SK-N-SH (cell line): Measurements from ENCODE around the gene NPC2. TPM values are rescaled to one million over a fixed set of nuclear protein-coding genes. Genes with fewer than 3 reads are reported as not detected.

Experiments
- CTCF ChIA-PET: fragments of 300-600, 350-600 bp; formaldehyde crosslinking; extraction: SDS; loops from one replicate; lab custom pipeline; 2021; lab: Yijun Ruan, JAX
- POLR2A ChIA-PET: fragments of 350-600 bp; sonication (Branson Sonifier 250); formaldehyde crosslinking; extraction: SDS; loops from one replicate; lab custom pipeline; 2020; ENCODE audit warnings: antibody characterized with exemption, inconsistent platforms; lab: Yijun Ruan, JAX
- DNase-seq: peaks from one replicate; pipeline ENCODE4 v3.0.0; 2012
- H2AFZ ChIP-seq: fragments of 200-600 bp; sonication (generic); 2 replicates; pipeline ENCODE4 v1.8.1; 2016; ENCODE audit warnings: antibody characterized with exemption, mild to moderate bottlenecking, low read depth
- H3F3A ChIP-seq: fragments of 200-600 bp; sonication (generic); replicated peaks from 2 replicates; pipeline ENCODE3; 2016; ENCODE audit warnings: antibody characterized with exemption, mild to moderate bottlenecking; ENCODE audit not compliant: insufficient read depth
- H3K27ac ChIP-seq, 2 experiments: fragments of 200-500 bp in 1 of 2; fragments of 200-600 bp in 1 of 2; sonication (Bioruptor generic) in 1 of 2; sonication (generic), shearing (Covaris generic) in 1 of 2; 2 replicates each; pipeline versions ENCODE4 v1.5.1 to v1.6.1; 2014 to 2016; ENCODE audit warnings: low read depth in 2 of 2, inconsistent platforms in 1 of 2, low read length in 1 of 2, mild to moderate bottlenecking in 1 of 2, mixed read lengths in 1 of 2
- H3K27me3 ChIP-seq: fragments of 200-600 bp; sonication (generic), shearing (Covaris generic); 2 replicates; pipeline ENCODE4 v1.6.1; 2016; ENCODE audit warnings: mixed run types; ENCODE audit not compliant: insufficient read depth
- H3K36me3 ChIP-seq, 2 experiments: fragments of 200-500 bp in 1 of 2; fragments of 200-600 bp in 1 of 2; sonication (Bioruptor generic) in 1 of 2; sonication (generic) in 1 of 2; replicated peaks in 1 of 2; 2 replicates each; pipeline versions ENCODE3 to v1.5.1; 2014 to 2016; ENCODE audit warnings: low read length in 1 of 2, mild to moderate bottlenecking in 1 of 2; ENCODE audit not compliant: insufficient read depth in 2 of 2, control insufficient read depth in 1 of 2
- H3K4me1 ChIP-seq, 2 experiments: fragments of 200-500 bp in 1 of 2; fragments of 200-600 bp in 1 of 2; sonication (Bioruptor generic) in 1 of 2; sonication (generic), shearing (Covaris generic) in 1 of 2; 2 replicates each; pipeline versions ENCODE4 v1.5.1 to v1.6.1; 2014 to 2016; ENCODE audit warnings: low read depth in 1 of 2, low read length in 1 of 2, mixed run types in 1 of 2; ENCODE audit not compliant: insufficient read depth in 2 of 2, control insufficient read depth in 1 of 2
- H3K4me2 ChIP-seq: fragments of 200-600 bp; sonication (generic), shearing (Covaris generic); 2 replicates; pipeline ENCODE4 v1.6.1; 2017; ENCODE audit warnings: mixed run types
- H3K4me3 ChIP-seq, 2 experiments: fragments of 200-500 bp in 1 of 2; fragments of 200-600 bp in 1 of 2; sonication (Bioruptor generic) in 1 of 2; sonication (generic), shearing (Covaris generic) in 1 of 2; 2 replicates each; pipeline versions ENCODE4 v1.5.1 to v1.8.1; 2014 to 2016; ENCODE audit warnings: low read depth in 2 of 2, inconsistent platforms in 1 of 2, low read length in 1 of 2, mild to moderate bottlenecking in 1 of 2, mixed read lengths in 1 of 2, moderate library complexity in 1 of 2
- H3K79me2 ChIP-seq: fragments of 200-600 bp; sonication (generic); 2 replicates; pipeline ENCODE4 v1.8.1; 2017; ENCODE audit warnings: mild to moderate bottlenecking; ENCODE audit not compliant: insufficient read depth
- H3K9ac ChIP-seq: fragments of 200-600 bp; sonication (generic); 2 replicates; pipeline ENCODE4 v1.6.1; 2017; ENCODE audit warnings: mixed run types
- H3K9me2 ChIP-seq: fragments of 200-600 bp; sonication (generic); 2 replicates; pipeline ENCODE4 v1.6.1; 2017; ENCODE audit warnings: mixed run types
- H3K9me3 ChIP-seq: fragments of 200-600 bp; sonication (generic); 2 replicates; pipeline ENCODE4 v1.6.1; 2017; ENCODE audit warnings: mixed run types, mild to moderate bottlenecking, moderate library complexity
- H4K20me1 ChIP-seq: fragments of 200-600 bp; sonication (generic); 2 replicates; pipeline ENCODE4 v1.6.1; 2017; ENCODE audit warnings: mild to moderate bottlenecking, mixed run types; ENCODE audit not compliant: insufficient read depth
- ELF1 ChIP-seq: IDR thresholded peaks from 2 replicates; pipeline ENCODE4 v1.4.0; 2012
- EP300 ChIP-seq, 2 experiments: IDR thresholded peaks; 2 replicates each; pipeline versions ENCODE4 v1.4.0 to v1.6.1; 2012; ENCODE audit warnings: borderline replicate concordance in 1 of 2, low read depth in 1 of 2, low read length in 1 of 2
- FOSL2 ChIP-seq: IDR thresholded peaks from 2 replicates; pipeline ENCODE4 v1.4.0; 2012; ENCODE audit warnings: low read depth, mild to moderate bottlenecking, moderate library complexity, borderline replicate concordance
- FOXJ3 ChIP-seq: sonication (generic); formaldehyde crosslinking; IDR thresholded peaks from 2 replicates; pipeline ENCODE4 v1.5.1; 2020; ENCODE audit warnings: mild to moderate bottlenecking, missing genetic modification reagents
- FOXM1 ChIP-seq: IDR thresholded peaks from 2 replicates; pipeline ENCODE4 v1.4.0; 2012; ENCODE audit warnings: low read depth, mild to moderate bottlenecking
- MEF2A ChIP-seq: IDR thresholded peaks from 2 replicates; pipeline ENCODE4 v1.4.0; 2012; ENCODE audit warnings: low read depth, borderline replicate concordance
- MXI1 ChIP-seq: IDR thresholded peaks from 2 replicates; pipeline ENCODE4 v1.6.1; 2012; ENCODE audit warnings: mild to moderate bottlenecking, low read depth, low read length, improper control_type of control experiment
- NFIC ChIP-seq: IDR thresholded peaks from 2 replicates; pipeline ENCODE4 v1.4.0; 2012; ENCODE audit warnings: borderline replicate concordance
- NRF1 ChIP-seq: IDR thresholded peaks from 2 replicates; pipeline ENCODE4 v1.6.1; 2012; ENCODE audit warnings: low read depth, mild to moderate bottlenecking, low read length
- POLR2AphosphoS5 ChIP-seq: IDR thresholded peaks from 2 replicates; pipeline ENCODE4 v1.6.1; 2012; ENCODE audit warnings: low read depth, low read length
- RAD21 ChIP-seq: IDR thresholded peaks from 2 replicates; pipeline ENCODE4 v1.6.1; 2012; ENCODE audit warnings: mild to moderate bottlenecking, low read length
- RXRA ChIP-seq: IDR thresholded peaks from 2 replicates; pipeline ENCODE4 v1.4.0; 2012; ENCODE audit warnings: low read depth, mild to moderate bottlenecking, borderline replicate concordance
- SIN3A ChIP-seq: IDR thresholded peaks from 2 replicates; pipeline ENCODE4 v1.6.1; 2012; ENCODE audit warnings: low read depth, mild to moderate bottlenecking, low read length, moderate library complexity, borderline replicate concordance
- SMC3 ChIP-seq: IDR thresholded peaks from 2 replicates; pipeline ENCODE4 v1.6.1; 2012; ENCODE audit warnings: low read depth, low read length, improper control_type of control experiment
- TAF1 ChIP-seq: IDR thresholded peaks from 2 replicates; pipeline ENCODE4 v1.6.1; 2012; ENCODE audit warnings: low read depth, mild to moderate bottlenecking, low read length, moderate library complexity, borderline replicate concordance
- TCF12 ChIP-seq: IDR thresholded peaks from 2 replicates; pipeline ENCODE4 v1.4.0; 2012
- TEAD4 ChIP-seq: IDR thresholded peaks from 2 replicates; pipeline ENCODE4 v1.4.0; 2012; ENCODE audit warnings: mild to moderate bottlenecking, borderline replicate concordance; ENCODE audit not compliant: insufficient read depth
- YY1 ChIP-seq: IDR thresholded peaks from 2 replicates; pipeline ENCODE4 v1.4.0; 2012; ENCODE audit warnings: low read depth, mild to moderate bottlenecking
- WGBS: methylation state at CpG from one replicate; pipeline ENCODE4 v1.1.6; 2017; ENCODE audit warnings: low lambda C conversion rate; 5-methylcytosine and 5-hydroxymethylcytosine counted together
- polyA plus RNA-seq, 3 experiments: library from polyadenylated mRNA; depleted of rRNA; stranded (reverse); fragments of >200 nt; gene quantifications; 2 replicates each; pipeline ENCODE4 v1.2.3, GENCODE V29; 2012
- TF ChIP-seq, protein P1 (sequence below): fragments of 150-350 bp; IDR thresholded peaks from 2 replicates; pipeline ENCODE4 v1.6.1; 2017; ENCODE audit warnings: antibody characterized with exemption, low read length, low read depth, borderline replicate concordance
- TF ChIP-seq, protein P2 (sequence below): fragments of 200-600 bp; sonication (generic); IDR thresholded peaks from 2 replicates; pipeline ENCODE4 v1.6.1; 2017; ENCODE audit warnings: antibody characterized with exemption, mild to moderate bottlenecking, moderate library complexity
- TF ChIP-seq, protein P3 (sequence below): IDR thresholded peaks from 2 replicates; pipeline ENCODE4; 2012
- TF ChIP-seq, protein P4 (sequence below): IDR thresholded peaks from 2 replicates; pipeline ENCODE4 v1.4.0; 2012; ENCODE audit warnings: low read depth, borderline replicate concordance
- TF ChIP-seq, protein P5 (sequence below): IDR thresholded peaks from 2 replicates; pipeline ENCODE4 v1.4.0; 2012; ENCODE audit warnings: low read depth

NPC2 gene
- polyA plus RNA-seq, 1 of the 3 experiments (the other 2 are of a cell fraction) = 522 TPM

DNA sequence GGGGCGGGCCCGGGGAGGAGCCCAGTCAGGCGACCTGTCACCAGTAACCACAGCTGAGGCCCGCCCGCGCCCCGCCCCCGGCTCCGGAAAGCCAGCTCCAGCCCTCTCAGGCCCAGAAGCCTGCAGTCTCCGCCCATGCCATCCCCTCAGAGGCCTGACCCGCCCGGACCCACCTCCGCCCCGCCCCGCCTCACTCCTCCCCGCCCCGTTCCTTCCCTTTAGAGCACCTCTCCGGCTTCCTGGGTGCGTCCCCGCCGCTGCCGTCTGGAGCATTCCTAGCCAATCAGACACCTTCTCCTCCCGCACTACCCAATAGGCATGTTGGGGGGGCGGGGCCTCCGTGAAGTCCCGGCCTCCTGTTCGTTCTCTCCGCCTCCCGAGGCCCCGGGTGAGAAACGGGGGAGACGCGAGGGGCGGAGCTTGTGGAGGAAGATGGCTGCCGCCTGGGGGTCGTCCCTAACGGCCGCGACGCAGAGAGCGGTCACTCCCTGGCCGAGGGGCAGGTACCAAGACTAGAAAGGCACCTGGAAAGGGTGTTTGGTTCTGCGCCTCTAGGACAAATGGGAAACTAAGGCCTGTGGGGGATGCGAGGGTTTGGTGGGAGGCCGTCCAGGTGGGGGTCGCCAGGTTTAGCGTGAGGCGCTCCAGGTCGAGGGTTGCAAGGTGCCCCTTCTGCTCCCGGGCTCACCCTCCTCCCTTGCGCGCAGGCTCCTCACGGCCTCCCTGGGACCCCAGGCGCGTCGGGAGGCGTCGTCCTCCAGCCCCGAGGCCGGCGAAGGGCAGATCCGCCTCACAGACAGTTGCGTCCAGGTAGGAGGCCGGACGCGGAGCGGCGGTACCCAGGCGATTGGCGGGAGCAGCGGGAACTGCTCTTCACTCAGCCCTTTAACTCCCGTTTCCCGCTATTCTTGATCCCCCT lies 497 bp upstream of the NPC2 start, which contains the start of gene ISCA2:
ISCA2 (plus strand) TSS at position 423 of the 919 bp plus-strand sequence; CDS start at position 433, 10 bp downstream.
- Histone ChIP-seq H3K4me3 (peak within 1 kb of the TSS; percentile 87 to 91), H3K27ac (peak within 1 kb of the TSS; percentile 56 to 80), H3K4me2 (peak within 1 kb of the TSS; percentile 96), H3K36me3 (peaks cover 9 to 10% of the 10 kb centered on the region in 2 experiments), H3K79me2 (peaks cover 40% of the 10 kb centered on the region), H4K20me1 (no peaks in the 10 kb centered on the region), H3K27me3 (no peaks in the 10 kb centered on the region), H3K9me3 (no peaks in the 10 kb centered on the region), H2AFZ (peak within 1 kb of the TSS; percentile 92), H3F3A (peaks cover 49% of the 10 kb centered on the region), H3K9me2 (no peaks in the 10 kb centered on the region), H3K9ac (peak within 1 kb of the TSS; percentile 76), H3K4me1 (peaks cover 13 to 20% of the 10 kb centered on the region in 2 experiments; a peak in 3 of 4 replicates)
- peak; percentile 99 for DNase-seq
- under 1% methylated on average over 27 of the region's 73 CpGs for WGBS
- ChIA-PET POLR2A (interaction anchor here (0.6 to 1.1 kb wide), 4 partner anchors 67 to 525 kb away, joined by 3 read pairs; no protein-coding TSS in a partner anchor), CTCF (interaction anchor here (0.7 to 11.1 kb wide), 5 partner anchors 9 to 190 kb away, joined by 3 to 126 read pairs (median 3); partner anchors contain the start of gene LTBP2)
- TF ChIP-seq FOXM1 = no peak
- TF ChIP-seq YY1 = peak; percentile 93
- TF ChIP-seq, protein P1, sequence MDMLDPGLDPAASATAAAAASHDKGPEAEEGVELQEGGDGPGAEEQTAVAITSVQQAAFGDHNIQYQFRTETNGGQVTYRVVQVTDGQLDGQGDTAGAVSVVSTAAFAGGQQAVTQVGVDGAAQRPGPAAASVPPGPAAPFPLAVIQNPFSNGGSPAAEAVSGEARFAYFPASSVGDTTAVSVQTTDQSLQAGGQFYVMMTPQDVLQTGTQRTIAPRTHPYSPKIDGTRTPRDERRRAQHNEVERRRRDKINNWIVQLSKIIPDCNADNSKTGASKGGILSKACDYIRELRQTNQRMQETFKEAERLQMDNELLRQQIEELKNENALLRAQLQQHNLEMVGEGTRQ = no peak
- no peak for TF ChIP-seq NFIC
- TF ChIP-seq TAF1 = peak; percentile 75; the same call in 1 of the 2 replicates
- TF ChIP-seq FOXJ3 = no peak
- no peak for TF ChIP-seq NRF1
- TF ChIP-seq ELF1 = peak; percentile 70
- no peak for TF ChIP-seq FOSL2
- peak; percentile 22 for TF ChIP-seq MXI1
- TF ChIP-seq, protein P2, sequence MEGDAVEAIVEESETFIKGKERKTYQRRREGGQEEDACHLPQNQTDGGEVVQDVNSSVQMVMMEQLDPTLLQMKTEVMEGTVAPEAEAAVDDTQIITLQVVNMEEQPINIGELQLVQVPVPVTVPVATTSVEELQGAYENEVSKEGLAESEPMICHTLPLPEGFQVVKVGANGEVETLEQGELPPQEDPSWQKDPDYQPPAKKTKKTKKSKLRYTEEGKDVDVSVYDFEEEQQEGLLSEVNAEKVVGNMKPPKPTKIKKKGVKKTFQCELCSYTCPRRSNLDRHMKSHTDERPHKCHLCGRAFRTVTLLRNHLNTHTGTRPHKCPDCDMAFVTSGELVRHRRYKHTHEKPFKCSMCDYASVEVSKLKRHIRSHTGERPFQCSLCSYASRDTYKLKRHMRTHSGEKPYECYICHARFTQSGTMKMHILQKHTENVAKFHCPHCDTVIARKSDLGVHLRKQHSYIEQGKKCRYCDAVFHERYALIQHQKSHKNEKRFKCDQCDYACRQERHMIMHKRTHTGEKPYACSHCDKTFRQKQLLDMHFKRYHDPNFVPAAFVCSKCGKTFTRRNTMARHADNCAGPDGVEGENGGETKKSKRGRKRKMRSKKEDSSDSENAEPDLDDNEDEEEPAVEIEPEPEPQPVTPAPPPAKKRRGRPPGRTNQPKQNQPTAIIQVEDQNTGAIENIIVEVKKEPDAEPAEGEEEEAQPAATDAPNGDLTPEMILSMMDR = no peak
- no peak for TF ChIP-seq TEAD4
- TF ChIP-seq TCF12 = no peak
- TF ChIP-seq MEF2A = no peak
- no peak for TF ChIP-seq EP300 (IDR thresholded peaks at IDR 0.05; ENCODE audit: borderline replicate concordance in 1 of 2, low read depth in 1 of 2, low read length in 1 of 2)
- TF ChIP-seq RXRA = no peak
- peak; percentile 79 for TF ChIP-seq POLR2AphosphoS5
- TF ChIP-seq SMC3 = no peak
- no peak for TF ChIP-seq RAD21
- TF ChIP-seq, protein P3, sequence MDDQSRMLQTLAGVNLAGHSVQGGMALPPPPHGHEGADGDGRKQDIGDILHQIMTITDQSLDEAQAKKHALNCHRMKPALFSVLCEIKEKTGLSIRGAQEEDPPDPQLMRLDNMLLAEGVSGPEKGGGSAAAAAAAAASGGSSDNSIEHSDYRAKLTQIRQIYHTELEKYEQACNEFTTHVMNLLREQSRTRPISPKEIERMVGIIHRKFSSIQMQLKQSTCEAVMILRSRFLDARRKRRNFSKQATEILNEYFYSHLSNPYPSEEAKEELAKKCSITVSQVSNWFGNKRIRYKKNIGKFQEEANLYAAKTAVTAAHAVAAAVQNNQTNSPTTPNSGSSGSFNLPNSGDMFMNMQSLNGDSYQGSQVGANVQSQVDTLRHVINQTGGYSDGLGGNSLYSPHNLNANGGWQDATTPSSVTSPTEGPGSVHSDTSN = 0 out of 2 replicates have a peak, but pooled peaks have one; percentile 13
- TF ChIP-seq, protein P4, sequence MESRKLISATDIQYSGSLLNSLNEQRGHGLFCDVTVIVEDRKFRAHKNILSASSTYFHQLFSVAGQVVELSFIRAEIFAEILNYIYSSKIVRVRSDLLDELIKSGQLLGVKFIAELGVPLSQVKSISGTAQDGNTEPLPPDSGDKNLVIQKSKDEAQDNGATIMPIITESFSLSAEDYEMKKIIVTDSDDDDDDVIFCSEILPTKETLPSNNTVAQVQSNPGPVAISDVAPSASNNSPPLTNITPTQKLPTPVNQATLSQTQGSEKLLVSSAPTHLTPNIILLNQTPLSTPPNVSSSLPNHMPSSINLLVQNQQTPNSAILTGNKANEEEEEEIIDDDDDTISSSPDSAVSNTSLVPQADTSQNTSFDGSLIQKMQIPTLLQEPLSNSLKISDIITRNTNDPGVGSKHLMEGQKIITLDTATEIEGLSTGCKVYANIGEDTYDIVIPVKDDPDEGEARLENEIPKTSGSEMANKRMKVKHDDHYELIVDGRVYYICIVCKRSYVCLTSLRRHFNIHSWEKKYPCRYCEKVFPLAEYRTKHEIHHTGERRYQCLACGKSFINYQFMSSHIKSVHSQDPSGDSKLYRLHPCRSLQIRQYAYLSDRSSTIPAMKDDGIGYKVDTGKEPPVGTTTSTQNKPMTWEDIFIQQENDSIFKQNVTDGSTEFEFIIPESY = no peak
- TF ChIP-seq SIN3A = peak; percentile 77; the same call in 1 of the 2 replicates
- TF ChIP-seq, protein P5, sequence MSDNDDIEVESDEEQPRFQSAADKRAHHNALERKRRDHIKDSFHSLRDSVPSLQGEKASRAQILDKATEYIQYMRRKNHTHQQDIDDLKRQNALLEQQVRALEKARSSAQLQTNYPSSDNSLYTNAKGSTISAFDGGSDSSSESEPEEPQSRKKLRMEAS = 0 out of 2 replicates have a peak, but pooled peaks have one; percentile 10
